Peyer's patch (tissue), 4 donors: ENCODE results near the gene PLEKHG3. TPM values are rescaled to one million over a fixed set of nuclear protein-coding genes. Genes with fewer than 3 reads are reported as not detected.

ENCODE experiments used
- DNase-seq, 3 donors: peaks; one replicate each; pipeline ENCODE4 v3.0.0-alpha.2; 2017 to 2019
- H3K27ac ChIP-seq, 4 donors: fragments of 200-600 bp; sonication (generic); one replicate each; pipeline ENCODE4 v1.5.1; 2016 to 2019
- H3K27me3 ChIP-seq, 2 donors: fragments of 200-600 bp; sonication (generic); one replicate each; pipeline ENCODE4 v1.5.1; 2019
- H3K36me3 ChIP-seq, 3 donors: fragments of 200-600 bp; sonication (generic); one replicate each; pipeline ENCODE4 v1.5.1; 2016 to 2019
- H3K4me1 ChIP-seq, 4 donors: fragments of 200-600 bp; sonication (generic); one replicate each; pipeline ENCODE4 v1.5.1; 2016 to 2019
- H3K4me3 ChIP-seq, 4 donors: fragments of 200-600 bp; sonication (generic); 1 replicate in 3 of 4; 2 replicates in 1 of 4; pipeline ENCODE4 v1.5.1; 2016 to 2019; ENCODE audit warnings: mild to moderate bottlenecking in 1 of 4
- H3K9me3 ChIP-seq, 4 donors: fragments of 200-600 bp; sonication (generic); one replicate each; pipeline ENCODE4 v1.5.1; 2016 to 2019; ENCODE audit warnings: mild to moderate bottlenecking in 1 of 4
- POLR2A ChIP-seq, 2 donors: fragments of 450-650 bp; IDR thresholded peaks; one replicate each; pipeline ENCODE4 v1.5.1; 2017; ENCODE audit warnings: antibody characterized with exemption in 2 of 2, mild to moderate bottlenecking in 2 of 2, moderate library complexity in 2 of 2
- total RNA-seq, 4 donors: library from RNA; depleted of rRNA; stranded (reverse); fragments of >200 nt; gene quantifications; one replicate each; pipeline ENCODE4 v1.1.0, GENCODE V29; 2016
- TF ChIP-seq, protein P1 (sequence below), 6 experiments: fragments of 450-650 bp in 4 of 6; fragments of 200-600 bp in 2 of 6; sonication (generic) in 1 of 6; IDR thresholded peaks; one replicate each; pipeline ENCODE4 v1.5.1; 2017 to 2019; ENCODE audit warnings: antibody characterized with exemption in 6 of 6, mild to moderate bottlenecking in 3 of 6, moderate library complexity in 1 of 6

PLEKHG3 gene
- total RNA-seq, 4 donors from 2014 or later = 18.2 to 45.5 (median 31.5) TPM

DNA sequence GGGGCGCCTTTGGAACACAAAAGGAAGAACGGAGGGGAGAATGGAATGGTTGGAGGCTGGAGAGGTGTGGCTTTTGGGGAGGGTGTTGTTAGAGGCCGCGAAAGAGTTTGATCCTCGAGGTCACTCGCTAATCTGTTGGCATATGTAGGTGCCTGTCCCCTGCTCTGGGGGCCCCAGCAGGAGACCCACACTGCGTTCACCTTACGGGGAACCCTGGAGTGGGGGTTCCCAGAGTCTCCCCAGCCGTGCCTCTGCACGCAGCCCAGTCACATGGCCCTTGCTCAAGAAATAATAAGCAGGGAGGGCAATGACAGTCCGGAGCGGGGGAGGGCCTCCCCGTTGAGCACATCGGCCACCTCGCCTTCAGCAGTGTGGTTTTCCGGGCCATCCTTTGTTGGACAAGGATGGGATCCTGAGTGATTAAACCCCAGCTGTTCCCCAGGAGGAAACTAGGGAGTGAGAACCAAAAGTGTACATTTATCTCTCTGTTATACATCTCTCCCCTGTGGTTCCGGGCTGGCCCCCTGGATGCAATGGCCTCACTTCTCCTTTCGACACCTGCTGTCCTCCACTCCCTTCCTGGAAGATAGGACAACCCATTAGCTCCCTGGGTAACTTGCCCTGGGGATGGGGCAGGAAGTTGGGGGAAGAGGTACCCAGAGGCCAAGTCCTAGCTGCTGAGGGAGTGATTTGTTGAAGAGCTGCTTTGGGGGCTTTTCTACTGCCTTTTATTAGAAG is 1.3 kb downstream of the PLEKHG3 start:
- TF ChIP-seq, protein P1, sequence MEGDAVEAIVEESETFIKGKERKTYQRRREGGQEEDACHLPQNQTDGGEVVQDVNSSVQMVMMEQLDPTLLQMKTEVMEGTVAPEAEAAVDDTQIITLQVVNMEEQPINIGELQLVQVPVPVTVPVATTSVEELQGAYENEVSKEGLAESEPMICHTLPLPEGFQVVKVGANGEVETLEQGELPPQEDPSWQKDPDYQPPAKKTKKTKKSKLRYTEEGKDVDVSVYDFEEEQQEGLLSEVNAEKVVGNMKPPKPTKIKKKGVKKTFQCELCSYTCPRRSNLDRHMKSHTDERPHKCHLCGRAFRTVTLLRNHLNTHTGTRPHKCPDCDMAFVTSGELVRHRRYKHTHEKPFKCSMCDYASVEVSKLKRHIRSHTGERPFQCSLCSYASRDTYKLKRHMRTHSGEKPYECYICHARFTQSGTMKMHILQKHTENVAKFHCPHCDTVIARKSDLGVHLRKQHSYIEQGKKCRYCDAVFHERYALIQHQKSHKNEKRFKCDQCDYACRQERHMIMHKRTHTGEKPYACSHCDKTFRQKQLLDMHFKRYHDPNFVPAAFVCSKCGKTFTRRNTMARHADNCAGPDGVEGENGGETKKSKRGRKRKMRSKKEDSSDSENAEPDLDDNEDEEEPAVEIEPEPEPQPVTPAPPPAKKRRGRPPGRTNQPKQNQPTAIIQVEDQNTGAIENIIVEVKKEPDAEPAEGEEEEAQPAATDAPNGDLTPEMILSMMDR (IDR thresholded peaks at IDR 0.05) = no peak
- no peak for TF ChIP-seq POLR2A (IDR thresholded peaks at IDR 0.05)
- Histone ChIP-seq H3K27me3 (no peaks in the 10 kb centered on the region), H3K9me3 (no peaks in the 10 kb centered on the region), H3K27ac (peak overlapping the region; percentile 74 to 87 (median 78)), H3K4me1 (peaks cover 5 to 54% (median 9%) of the 10 kb centered on the region in 4 donors), H3K4me3 (peak overlapping the region; percentile 49 to 95 (median 60)), H3K36me3 (no peaks in the 10 kb centered on the region)
- DNase-seq = peak in 1 of 3 donors; percentile 65

DNA sequence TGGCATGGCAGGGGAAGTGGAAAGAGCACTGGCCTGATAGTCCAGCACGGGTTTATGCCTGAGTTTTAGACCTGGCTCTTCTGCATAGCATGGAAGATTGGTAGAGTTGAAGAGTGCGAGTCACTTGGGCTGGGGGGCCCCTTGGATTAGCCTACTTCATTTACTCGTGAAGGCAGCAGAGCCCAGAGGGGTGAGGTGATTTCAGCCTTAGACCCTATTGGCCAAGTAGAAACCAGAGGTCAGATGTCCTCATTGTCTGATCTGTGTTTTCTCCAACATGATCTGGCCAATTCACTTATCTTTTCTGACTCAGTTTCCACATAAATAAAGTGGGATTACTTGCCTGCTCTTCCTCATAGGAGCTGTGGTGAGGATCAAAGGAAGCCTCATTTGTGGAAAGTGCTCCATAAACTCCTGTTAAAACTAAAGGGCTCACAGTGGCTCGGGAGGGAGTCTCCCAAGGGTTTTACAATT is 1.9 kb downstream of the PLEKHG3 start:
- peaks cover 5 to 54% (median 9%) of the 10 kb centered on the region in 4 donors for H3K4me1 ChIP-seq
- no peaks in the 10 kb centered on the region for H3K27me3 ChIP-seq
- no peaks in the 10 kb centered on the region for H3K36me3 ChIP-seq
- peak overlapping the region in 2 of 4 donors; percentile 68 to 95 for H3K4me3 ChIP-seq
- TF ChIP-seq POLR2A (IDR thresholded peaks at IDR 0.05) = no peak
- TF ChIP-seq, protein P1 (IDR thresholded peaks at IDR 0.05) = no peak
- H3K27ac ChIP-seq = peak overlapping the region in 3 of 4 donors; percentile 74 to 87 (median 79)
- DNase-seq = peak in 1 of 3 donors; percentile 38
- no peaks in the 10 kb centered on the region for H3K9me3 ChIP-seq

DNA sequence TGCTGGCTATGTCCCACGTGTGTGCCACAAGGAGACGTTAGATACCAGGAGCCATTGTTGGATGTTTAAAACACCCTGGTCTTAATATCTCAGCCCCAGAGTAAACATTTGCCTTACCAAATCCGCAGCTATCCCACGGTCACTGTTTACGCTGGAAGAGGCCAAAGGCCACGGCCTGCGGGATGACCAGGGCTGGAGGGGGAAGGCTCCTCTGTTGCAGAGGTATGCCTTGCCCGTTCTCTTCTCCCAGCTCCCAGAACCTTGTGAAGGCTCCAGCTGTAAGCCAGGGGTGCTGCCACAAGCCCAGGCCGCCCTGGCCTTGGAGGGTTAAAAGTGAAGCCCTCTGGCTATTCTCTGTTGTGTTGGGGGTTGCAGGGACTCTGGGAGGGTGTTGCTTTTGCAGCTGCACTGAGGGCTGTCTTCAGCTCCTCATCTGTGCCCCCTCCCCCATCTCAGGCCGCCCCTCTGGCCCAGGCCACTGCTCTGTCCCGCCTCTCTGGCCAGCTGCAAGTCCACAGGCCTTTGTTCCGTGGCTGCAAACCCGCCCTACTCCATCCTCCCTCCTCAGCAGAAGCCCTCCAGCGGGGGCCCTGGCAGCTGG is 2.5 kb downstream of the PLEKHG3 start:
- H3K27me3 ChIP-seq = no peaks in the 10 kb centered on the region
- no peaks in the 10 kb centered on the region for H3K36me3 ChIP-seq
- TF ChIP-seq, protein P1 (IDR thresholded peaks at IDR 0.05) = no peak
- no peak for TF ChIP-seq POLR2A (IDR thresholded peaks at IDR 0.05)
- peak in 1 of 3 donors; percentile 44 for DNase-seq
- H3K4me3 ChIP-seq = peak overlapping the region in 1 of 4 donors; percentile 95
- peaks cover 5 to 54% (median 9%) of the 10 kb centered on the region in 4 donors for H3K4me1 ChIP-seq
- H3K9me3 ChIP-seq = no peaks in the 10 kb centered on the region
- peak overlapping the region in 3 of 4 donors; percentile 17 to 87 (median 79) for H3K27ac ChIP-seq

DNA sequence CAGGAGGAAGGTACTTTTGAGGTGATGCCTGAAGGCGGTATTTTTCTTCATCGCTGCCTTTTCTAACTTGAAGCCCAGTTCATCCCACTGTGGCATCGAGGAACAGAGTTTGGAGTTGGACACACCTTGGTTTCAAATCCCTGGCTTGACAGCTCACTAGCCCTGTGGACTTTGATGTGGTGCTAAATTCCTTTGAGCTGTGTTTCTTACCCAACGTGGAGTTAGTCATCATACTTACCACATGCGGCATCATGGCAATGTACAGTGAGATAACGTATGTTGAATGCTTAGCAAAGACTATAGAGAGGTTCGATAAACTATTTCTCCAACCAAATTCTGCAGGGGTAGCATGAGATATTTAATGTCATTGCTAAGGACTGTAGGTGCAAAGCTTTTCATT is 3.4 kb downstream of the PLEKHG3 start:
- TF ChIP-seq, protein P1 (IDR thresholded peaks at IDR 0.05) = no peak
- TF ChIP-seq POLR2A (IDR thresholded peaks at IDR 0.05) = peak in 1 of 2 donors; percentile 15
- peaks cover 5 to 53% (median 9%) of the 10 kb centered on the region in 4 donors for H3K4me1 ChIP-seq
- H3K36me3 ChIP-seq = no peaks in the 10 kb centered on the region
- no peaks in the 10 kb centered on the region for H3K9me3 ChIP-seq
- H3K27me3 ChIP-seq = no peaks in the 10 kb centered on the region
- H3K4me3 ChIP-seq = no peak overlapping the region
- H3K27ac ChIP-seq = peak overlapping the region in 2 of 4 donors; percentile 79 to 87
- DNase-seq = peak in 1 of 3 donors; percentile 75

DNA sequence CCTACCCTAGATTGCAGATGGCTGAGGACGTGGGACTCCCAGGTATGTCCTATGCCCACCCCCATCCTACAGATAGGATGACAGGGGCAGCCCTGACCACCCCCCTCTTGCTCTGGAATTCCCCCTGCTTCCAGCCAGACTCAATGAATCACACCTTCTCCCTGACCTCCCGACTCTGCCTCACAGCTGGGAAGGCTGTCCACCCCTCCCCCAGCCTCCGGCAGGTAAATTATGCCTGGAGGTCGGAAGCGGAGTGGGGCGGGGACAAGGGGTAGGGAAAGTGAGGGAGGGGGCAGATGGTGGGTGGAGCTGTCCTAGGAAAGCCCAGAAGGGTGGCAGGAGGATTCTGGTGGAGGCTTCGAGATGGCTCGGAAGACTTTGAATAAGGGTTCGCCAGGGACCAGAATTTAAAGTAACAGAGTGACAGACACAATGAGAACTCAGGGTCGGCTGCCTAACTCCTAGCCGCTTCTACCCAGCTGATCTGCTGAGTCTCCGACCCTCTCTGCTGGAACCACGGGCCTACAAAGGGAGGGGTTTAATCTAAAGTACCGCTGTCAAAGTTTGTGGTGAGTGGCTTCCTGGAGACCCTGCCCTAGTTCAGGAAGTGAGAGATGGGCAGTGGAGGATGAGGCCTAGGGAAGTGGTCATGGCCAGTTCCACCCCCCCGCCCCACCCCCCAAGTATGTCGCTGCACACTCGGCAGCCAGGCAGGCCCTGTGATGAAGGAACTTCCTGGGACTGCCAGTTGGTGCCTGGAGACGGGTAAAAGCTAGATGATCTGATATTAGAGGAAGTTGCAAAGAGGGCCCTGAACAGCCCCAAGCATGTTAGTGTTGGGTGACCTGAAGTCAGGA is 4.2 kb downstream of the PLEKHG3 start:
- no peaks in the 10 kb centered on the region for H3K9me3 ChIP-seq
- H3K4me3 ChIP-seq = no peak overlapping the region
- H3K4me1 ChIP-seq = peaks cover 3 to 46% (median 8%) of the 10 kb centered on the region in 4 donors
- H3K36me3 ChIP-seq = no peaks in the 10 kb centered on the region
- H3K27me3 ChIP-seq = no peaks in the 10 kb centered on the region
- peak in 1 of 3 donors; percentile 67 for DNase-seq
- H3K27ac ChIP-seq = peak overlapping the region; percentile 29 to 87 (median 55)
- no peak for TF ChIP-seq POLR2A (IDR thresholded peaks at IDR 0.05)
- TF ChIP-seq, protein P1 (IDR thresholded peaks at IDR 0.05) = no peak
